ENCODE data around the gene LEFTY2.

DNA sequence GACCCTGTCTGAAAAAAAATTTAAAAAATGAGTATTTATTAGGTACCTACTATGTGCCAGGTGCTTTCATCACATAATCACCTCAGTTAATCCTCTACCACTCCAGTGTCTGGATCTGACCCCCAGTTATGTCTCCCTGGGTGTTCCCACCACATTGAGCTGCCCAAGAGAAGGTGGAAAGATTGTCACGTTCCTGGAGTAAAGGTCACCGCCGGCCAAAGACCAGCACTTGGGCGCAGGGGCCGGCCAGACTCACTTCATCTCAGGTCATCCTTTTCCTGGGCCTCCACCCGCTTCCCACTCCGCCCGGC, 17.7 kb downstream of the LEFTY2 start:
- no peak for TF ChIP-seq KDM1A (IDR thresholded peaks at IDR 0.05)
- TF ChIP-seq ZNF121 (CRISPR knock-in tag; conservative IDR thresholded peaks at IDR 0.05) = no peak
- TF ChIP-seq PTRF (tag; IDR thresholded peaks at IDR 0.05) = no peak
- TF ChIP-seq ZNF766 (CRISPR knock-in tag; conservative IDR thresholded peaks at IDR 0.05) = no peak
- TF ChIP-seq CBX8 (IDR thresholded peaks at IDR 0.05; ENCODE audit: borderline replicate concordance, extremely low read depth, low read depth, low read length, poor library complexity, severe bottlenecking) = no peak
- TF ChIP-seq, protein P1, sequence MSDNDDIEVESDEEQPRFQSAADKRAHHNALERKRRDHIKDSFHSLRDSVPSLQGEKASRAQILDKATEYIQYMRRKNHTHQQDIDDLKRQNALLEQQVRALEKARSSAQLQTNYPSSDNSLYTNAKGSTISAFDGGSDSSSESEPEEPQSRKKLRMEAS (CRISPR knock-in tag; IDR thresholded peaks at IDR 0.05) = no peak
- TF ChIP-seq MEF2D (tag; conservative IDR thresholded peaks at IDR 0.05; ENCODE audit: low read depth) = no peak
